Fibroblast of villous mesenchyme (primary cell): ENCODE results near the gene HOMER3. TPM values are rescaled to one million over a fixed set of nuclear protein-coding genes. Genes with fewer than 3 reads are reported as not detected.

ENCODE experiments used
- DNase-seq: peaks from one replicate; pipeline ENCODE4 v3.0.0-alpha.2; 2010; ENCODE audit warnings: low read depth
- H3K4me3 ChIP-seq: 2 replicates; pipeline ENCODE4 v1.5.1; 2011; ENCODE audit warnings: low read depth, mild to moderate bottlenecking, low read length
- total RNA-seq: library from RNA; depleted of rRNA; stranded (reverse); fragments of >200 nt; gene quantifications from 2 replicates; pipeline ENCODE4 v1.2.3, GENCODE V29; 2012
- TF ChIP-seq, protein P1 (sequence below): IDR thresholded peaks from 2 replicates; pipeline ENCODE4 v1.5.1; 2012; ENCODE audit warnings: low read depth, mild to moderate bottlenecking, low read length; ENCODE audit not compliant: insufficient read depth

HOMER3 gene
- total RNA-seq, 1 donor = 58.3 TPM

DNA sequence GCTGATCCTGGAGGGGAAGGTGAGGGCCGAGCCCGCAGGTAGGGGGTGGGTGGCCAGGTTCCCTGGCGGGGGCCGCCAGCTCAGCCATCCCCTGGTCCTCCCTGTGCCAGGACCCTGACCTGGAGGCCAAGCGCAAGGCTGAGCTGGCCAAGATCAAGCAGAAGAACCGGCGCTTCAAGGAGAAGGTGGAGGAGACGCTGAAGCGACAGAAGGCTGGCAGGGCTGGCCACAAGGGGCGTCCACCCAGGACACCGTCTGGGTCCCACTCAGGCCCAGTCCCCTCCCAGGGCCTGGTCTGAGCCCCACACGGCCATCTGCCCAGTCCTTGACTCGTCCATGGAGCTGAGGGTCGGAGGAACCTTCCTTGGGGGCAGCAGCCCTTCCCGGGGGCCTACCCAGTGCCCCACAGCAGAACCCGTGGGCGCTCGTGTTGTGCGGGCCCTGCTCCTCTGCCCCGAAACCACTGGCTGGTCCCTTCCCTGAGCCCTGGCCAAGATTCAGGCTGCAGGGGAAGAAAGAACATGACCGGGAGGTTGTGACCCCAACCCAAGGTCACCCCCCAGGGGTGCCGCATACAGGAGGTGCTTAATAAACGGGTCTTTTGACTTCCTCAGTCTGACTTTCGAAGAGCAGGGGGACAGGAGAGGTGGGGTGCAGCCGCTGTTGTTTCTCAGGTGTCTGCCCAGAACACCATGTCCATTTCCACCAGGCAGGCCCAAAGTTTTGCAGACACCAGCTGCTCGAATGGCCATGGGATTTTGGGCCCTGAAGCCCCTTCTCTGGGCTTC is 12.8 kb downstream of the HOMER3 start:
- TF ChIP-seq, protein P1, sequence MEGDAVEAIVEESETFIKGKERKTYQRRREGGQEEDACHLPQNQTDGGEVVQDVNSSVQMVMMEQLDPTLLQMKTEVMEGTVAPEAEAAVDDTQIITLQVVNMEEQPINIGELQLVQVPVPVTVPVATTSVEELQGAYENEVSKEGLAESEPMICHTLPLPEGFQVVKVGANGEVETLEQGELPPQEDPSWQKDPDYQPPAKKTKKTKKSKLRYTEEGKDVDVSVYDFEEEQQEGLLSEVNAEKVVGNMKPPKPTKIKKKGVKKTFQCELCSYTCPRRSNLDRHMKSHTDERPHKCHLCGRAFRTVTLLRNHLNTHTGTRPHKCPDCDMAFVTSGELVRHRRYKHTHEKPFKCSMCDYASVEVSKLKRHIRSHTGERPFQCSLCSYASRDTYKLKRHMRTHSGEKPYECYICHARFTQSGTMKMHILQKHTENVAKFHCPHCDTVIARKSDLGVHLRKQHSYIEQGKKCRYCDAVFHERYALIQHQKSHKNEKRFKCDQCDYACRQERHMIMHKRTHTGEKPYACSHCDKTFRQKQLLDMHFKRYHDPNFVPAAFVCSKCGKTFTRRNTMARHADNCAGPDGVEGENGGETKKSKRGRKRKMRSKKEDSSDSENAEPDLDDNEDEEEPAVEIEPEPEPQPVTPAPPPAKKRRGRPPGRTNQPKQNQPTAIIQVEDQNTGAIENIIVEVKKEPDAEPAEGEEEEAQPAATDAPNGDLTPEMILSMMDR = no peak
- no peak for DNase-seq

DNA sequence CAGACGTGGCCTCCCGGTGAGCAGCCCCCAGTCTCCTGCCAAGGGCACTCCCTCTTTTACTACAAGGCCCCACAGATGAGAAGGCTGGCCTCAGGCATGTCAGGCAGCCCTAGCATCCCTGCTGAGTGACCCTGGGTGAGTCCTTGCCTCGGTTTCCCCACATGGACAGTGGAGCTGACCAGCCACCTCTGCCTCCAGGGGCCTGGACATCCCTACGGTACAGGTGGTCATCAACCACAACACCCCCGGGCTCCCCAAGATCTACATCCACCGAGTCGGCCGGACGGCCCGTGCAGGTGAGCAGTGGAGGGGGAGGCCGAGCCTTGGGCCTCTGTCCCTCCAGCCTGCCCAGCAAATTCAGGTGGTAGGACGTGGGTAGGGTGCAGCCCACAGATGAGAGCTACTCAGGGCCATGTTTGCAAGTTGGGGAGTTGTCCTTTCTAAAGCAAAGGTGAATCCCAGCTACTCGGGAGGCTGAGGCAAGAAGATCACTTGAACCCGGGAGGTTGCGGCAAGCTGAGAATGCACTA is 16.3 kb downstream of the HOMER3 start:
- TF ChIP-seq, protein P1 = no peak
- DNase-seq = no peak
- no peak overlapping the region for H3K4me3 ChIP-seq

More for the DNA sequence above, 12.8 kb downstream of the HOMER3 start:
- H3K4me3 ChIP-seq = no peak overlapping the region

DNA sequence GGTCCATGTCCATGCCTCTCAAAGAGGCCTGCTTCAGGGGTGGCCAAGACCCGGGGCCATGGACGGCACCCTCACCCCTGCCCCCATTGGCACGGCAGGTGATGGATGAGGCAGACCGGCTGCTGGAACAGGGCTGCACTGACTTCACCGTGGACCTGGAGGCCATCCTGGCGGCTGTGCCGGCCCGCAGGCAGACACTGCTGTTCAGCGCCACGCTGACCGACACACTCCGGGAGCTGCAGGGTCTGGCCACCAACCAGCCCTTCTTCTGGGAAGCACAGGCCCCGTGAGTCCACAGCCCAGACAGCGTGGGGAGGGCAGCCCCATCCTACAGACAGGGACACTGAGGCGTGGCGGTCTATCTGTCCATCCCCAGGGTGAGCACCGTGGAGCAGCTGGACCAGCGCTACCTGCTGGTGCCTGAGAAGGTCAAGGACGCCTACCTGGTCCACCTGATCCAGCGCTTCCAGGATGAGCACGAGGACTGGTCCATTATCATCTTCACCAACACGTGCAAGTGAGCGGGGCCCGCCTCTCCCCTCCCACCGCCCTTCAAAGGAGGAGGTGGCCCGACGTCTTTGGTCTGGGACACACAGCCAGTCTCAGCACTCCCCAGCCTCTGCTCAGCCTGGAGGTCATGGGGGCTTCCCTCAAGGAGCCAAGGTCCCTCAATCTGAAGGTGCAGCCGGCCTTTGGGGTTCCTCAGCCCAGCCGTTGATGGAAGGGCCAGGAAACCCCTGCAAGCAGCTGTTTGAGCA is 18.6 kb downstream of the HOMER3 start:
- H3K4me3 ChIP-seq = no peak overlapping the region
- TF ChIP-seq, protein P1 = no peak
- no peak for DNase-seq

DNA sequence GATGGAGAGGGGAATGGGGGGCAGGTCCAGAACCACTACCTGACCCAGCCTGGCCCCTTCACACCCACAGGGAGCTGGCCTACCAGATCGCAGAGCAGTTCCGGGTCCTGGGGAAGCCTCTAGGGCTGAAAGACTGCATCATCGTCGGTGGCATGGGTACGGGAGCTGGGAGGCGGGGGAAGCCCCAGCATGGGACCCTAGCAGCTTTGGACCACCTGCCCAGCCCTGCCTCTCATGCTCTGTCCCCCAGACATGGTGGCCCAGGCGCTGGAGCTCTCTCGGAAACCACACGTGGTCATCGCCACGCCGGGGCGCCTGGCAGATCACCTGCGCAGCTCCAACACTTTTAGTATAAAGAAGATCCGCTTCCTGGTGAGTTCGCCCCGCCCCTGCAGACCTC is 19.4 kb downstream of the HOMER3 start:
- TF ChIP-seq, protein P1 = no peak
- no peak for DNase-seq
- no peak overlapping the region for H3K4me3 ChIP-seq

DNA sequence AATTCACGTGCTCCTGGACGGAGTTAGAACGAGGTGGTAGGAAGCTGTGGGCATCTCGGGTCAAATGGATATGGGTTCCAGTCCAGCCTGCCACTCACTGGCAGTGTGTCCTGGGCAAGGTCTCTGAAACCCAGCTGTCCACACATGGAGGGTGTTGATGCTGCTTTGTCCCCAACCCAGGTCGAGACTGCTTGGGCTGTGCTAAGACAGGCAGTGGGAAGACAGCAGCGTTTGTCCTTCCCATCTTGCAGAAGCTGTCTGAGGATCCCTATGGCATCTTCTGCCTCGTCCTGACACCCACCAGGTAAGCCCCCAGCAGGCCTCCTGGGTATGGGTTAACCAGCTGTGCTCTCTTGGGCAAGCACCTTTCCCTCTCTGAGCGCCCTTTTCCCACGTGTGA is 20.6 kb downstream of the HOMER3 start:
- TF ChIP-seq, protein P1 = no peak
- peak overlapping the region; percentile 95 for H3K4me3 ChIP-seq
- DNase-seq = no peak

DNA sequence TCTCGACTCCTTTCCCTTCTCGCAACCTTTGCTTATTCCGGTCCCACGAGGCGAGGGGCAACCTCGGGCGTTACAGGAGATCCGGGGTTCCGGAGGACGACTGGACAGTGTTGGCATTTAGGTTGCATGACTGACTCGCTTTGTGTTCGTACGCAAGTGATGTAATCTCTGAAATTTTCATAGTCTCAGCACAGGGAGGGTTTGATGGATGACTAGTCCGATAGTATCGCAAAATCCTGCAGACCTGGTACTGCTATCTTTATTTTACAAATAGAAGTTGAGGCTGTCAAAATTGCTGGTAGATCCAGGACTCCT is 21.2 kb downstream of the HOMER3 start:
- DNase-seq = no peak
- TF ChIP-seq, protein P1 = no peak
- H3K4me3 ChIP-seq = peak overlapping the region; percentile 95
